Glomerular endothelial cell (primary cell): ENCODE results near the gene CDCA4. TPM values are rescaled to one million over a fixed set of nuclear protein-coding genes. Genes with fewer than 3 reads are reported as not detected.
"Not testable (repeated sequence)": the region's sequence is repeated elsewhere in the genome, so short reads cannot be mapped to it uniquely, and the experiment has no call there.

ENCODE experiments used
- DNase-seq: peaks from one replicate; pipeline ENCODE4 v3.0.0-alpha.2; 2011; ENCODE audit warnings: low read depth, low spot score; ENCODE audit errors: extremely low read depth
- total RNA-seq: library from RNA; depleted of rRNA; stranded (reverse); fragments of >200 nt; gene quantifications from 2 replicates; pipeline ENCODE4 v1.2.3, GENCODE V29; 2015

Gene CDCA4
- total RNA-seq, 1 donor from 2014 or later: 20.8 TPM

- DNase-seq: not testable (repeated sequence)
These were observed 14.7 kb upstream of the CDCA4 start for GRCh38 chr14:105035616-105036015.

- DNase-seq: no peak
These were observed 13.6 kb upstream of the CDCA4 start for GRCh38 chr14:105034315-105035039.

- not testable (repeated sequence) for DNase-seq
These were observed 12.6 kb upstream of the CDCA4 start for GRCh38 chr14:105033412-105033900.

GRCh38 chr14:105032451-105032901, 11.6 kb upstream of the CDCA4 start:
- DNase-seq: not testable (repeated sequence)

GRCh38 chr14:105030836-105031396, 10.0 kb upstream of the CDCA4 start:
- DNase-seq: no peak

GRCh38 chr14:105030194-105030593, 9.3 kb upstream of the CDCA4 start:
- DNase-seq: no peak

GRCh38 chr14:105029402-105029801, 8.5 kb upstream of the CDCA4 start:
- DNase-seq: no peak

- no peak for DNase-seq
These were observed 7.5 kb upstream of the CDCA4 start for GRCh38 chr14:105028251-105028927.

- DNase-seq: not testable (repeated sequence)
These were observed 6.8 kb upstream of the CDCA4 start for GRCh38 chr14:105027718-105028117.

- no peak for DNase-seq
These were observed 6.1 kb upstream of the CDCA4 start for GRCh38 chr14:105026802-105027563.

GRCh38 chr14:105026033-105026785, 5.3 kb upstream of the CDCA4 start:
- DNase-seq: peak; percentile 81

GRCh38 chr14:105025429-105025828, 4.5 kb upstream of the CDCA4 start:
- DNase-seq: no peak

- no peak for DNase-seq
These were observed 3.1 kb upstream of the CDCA4 start for GRCh38 chr14:105023791-105024480.

- DNase-seq: no peak
These were observed 2.3 kb upstream of the CDCA4 start for GRCh38 chr14:105023144-105023543.

GRCh38 chr14:105022276-105022670, 1.4 kb upstream of the CDCA4 start:
- DNase-seq: no peak

- DNase-seq: no peak
These were observed 883 bp upstream of the CDCA4 start for GRCh38 chr14:105021656-105022275.

GRCh38 chr14:105019861-105020814, 745 bp downstream of the CDCA4 start:
- no peak for DNase-seq

- DNase-seq: no peak
These were observed 2.5 kb downstream of the CDCA4 start for GRCh38 chr14:105018414-105018813.
